ENCODE measurements around the gene KDM4D.

GRCh38 chr11:94946812-94947211, 26.7 kb upstream of the KDM4D start:
- TF ChIP-seq CTCF (IDR thresholded peaks at IDR 0.05; ENCODE audit: insufficient read depth, low read length) (no peak), POLR2AphosphoS5 (IDR thresholded peaks at IDR 0.05; ENCODE audit: low read depth) (no peak)

Measured in HL-60 (cell line).